Measurements from ENCODE around the gene ISG15. TPM values are rescaled to one million over a fixed set of nuclear protein-coding genes. Genes with fewer than 3 reads are reported as not detected.

Gene ISG15
- total and polyA plus RNA-seq, 9 of the 15 experiments (the other 6 are each of a cell fraction or from before 2014, with no cell fraction given): 0.40 to 58.3 (median 12.2) TPM

DNA sequence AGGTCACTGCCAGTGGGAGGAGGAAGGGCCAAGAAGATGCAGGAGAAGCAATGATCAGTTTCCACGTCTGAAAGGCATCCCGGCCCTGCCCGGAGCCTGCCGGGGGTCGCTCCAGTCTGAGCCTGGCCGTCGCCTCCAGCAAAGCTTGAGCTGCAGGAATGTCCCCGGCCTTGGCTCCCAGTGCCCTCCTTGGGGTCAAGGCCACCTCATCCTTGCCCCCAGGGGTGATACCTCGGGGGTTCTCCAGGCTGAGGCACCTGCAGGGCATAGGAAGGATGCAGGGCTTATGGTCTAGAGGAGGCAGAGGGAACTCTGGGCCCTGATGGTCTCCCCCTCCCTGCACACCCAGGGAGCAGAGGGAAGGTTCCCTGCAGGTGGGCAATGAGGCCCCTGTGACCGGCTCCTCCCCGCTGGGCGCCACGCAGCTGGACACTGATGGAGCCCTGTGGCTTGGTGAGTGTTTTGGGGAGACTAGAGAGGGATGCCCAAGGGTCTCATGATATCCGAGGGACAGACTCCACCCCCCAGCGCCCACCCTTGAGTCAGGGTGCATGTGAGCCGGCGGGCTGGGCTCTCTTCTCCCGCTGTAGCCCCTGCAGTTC, 40.9 kb downstream of the ISG15 start (continued):
- TF ChIP-seq, protein P1, sequence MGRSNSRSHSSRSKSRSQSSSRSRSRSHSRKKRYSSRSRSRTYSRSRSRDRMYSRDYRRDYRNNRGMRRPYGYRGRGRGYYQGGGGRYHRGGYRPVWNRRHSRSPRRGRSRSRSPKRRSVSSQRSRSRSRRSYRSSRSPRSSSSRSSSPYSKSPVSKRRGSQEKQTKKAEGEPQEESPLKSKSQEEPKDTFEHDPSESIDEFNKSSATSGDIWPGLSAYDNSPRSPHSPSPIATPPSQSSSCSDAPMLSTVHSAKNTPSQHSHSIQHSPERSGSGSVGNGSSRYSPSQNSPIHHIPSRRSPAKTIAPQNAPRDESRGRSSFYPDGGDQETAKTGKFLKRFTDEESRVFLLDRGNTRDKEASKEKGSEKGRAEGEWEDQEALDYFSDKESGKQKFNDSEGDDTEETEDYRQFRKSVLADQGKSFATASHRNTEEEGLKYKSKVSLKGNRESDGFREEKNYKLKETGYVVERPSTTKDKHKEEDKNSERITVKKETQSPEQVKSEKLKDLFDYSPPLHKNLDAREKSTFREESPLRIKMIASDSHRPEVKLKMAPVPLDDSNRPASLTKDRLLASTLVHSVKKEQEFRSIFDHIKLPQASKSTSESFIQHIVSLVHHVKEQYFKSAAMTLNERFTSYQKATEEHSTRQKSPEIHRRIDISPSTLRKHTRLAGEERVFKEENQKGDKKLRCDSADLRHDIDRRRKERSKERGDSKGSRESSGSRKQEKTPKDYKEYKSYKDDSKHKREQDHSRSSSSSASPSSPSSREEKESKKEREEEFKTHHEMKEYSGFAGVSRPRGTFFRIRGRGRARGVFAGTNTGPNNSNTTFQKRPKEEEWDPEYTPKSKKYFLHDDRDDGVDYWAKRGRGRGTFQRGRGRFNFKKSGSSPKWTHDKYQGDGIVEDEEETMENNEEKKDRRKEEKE (IDR thresholded peaks at IDR 0.05; ENCODE audit: borderline replicate concordance in 1 of 2, control insufficient read depth in 1 of 2, low read depth in 2 of 2, low read length in 1 of 2): no peak

DNA sequence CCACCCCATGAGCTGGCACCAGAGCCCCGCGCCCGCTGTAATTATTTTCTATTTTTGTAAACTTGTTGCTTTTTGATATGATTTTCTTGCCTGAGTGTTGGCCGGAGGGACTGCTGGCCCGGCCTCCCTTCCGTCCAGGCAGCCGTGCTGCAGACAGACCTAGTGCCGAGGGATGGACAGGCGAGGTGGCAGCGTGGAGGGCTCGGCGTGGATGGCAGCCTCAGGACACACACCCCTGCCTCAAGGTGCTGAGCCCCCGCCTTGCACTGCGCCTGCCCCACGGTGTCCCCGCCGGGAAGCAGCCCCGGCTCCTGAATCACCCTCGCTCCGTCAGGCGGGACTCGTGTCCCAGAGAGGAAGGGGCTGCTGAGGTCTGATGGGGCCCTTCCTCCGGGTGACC, 41.7 kb downstream of the ISG15 start:
- H3K4me1 ChIP-seq (replicated peaks in 1 of 2; ENCODE audit: control insufficient read depth in 2 of 2, insufficient read depth in 2 of 2, low read length in 2 of 2): peaks cover 17 to 60% of the 10 kb centered on the region in 2 experiments
- no peaks in the 10 kb centered on the region for H3K9me3 ChIP-seq (replicated peaks; ENCODE audit: control insufficient read depth, insufficient read depth, low read depth, low read length)
- DNase-seq (ENCODE audit: extremely low read depth in 1 of 4, low spot score in 3 of 4) (no peak), ATAC-seq (no peak), FAIRE-seq (no peak)
- TSS peak; percentile 53 for BruUV-seq (replicated peaks)
- H4K20me1 ChIP-seq (replicated peaks; ENCODE audit: control insufficient read depth, insufficient read depth, low read length): no peaks in the 10 kb centered on the region
- 92% methylated on average over 23 of the region's 23 CpGs for WGBS (ENCODE audit: insufficient coverage, low coverage, missing lambda C conversion rate)
- intact Hi-C loops (cut with micrococcal nuclease): no loop called here
- H3K27me3 ChIP-seq (ENCODE audit: control insufficient read depth in 2 of 2, insufficient read depth in 2 of 2, low read length in 2 of 2): no peaks in the 10 kb centered on the region
- no peak overlapping the region; a peak in 1 of 4 replicates for H3K9ac ChIP-seq (ENCODE audit: insufficient read depth in 1 of 2, low read depth in 2 of 2, low read length in 2 of 2)
- H3K9me1 ChIP-seq (ENCODE audit: control insufficient read depth, insufficient read depth, low read length): no peaks in the 10 kb centered on the region
- H2AFZ ChIP-seq (ENCODE audit: low read depth, low read length): no peak overlapping the region
- H3K27ac ChIP-seq (ENCODE audit: extremely low read depth, low read depth, low read length): no peak overlapping the region
- POLR2A ChIA-PET: interaction anchor here (0.8 kb wide), 1 partner anchor 58 kb away, joined by 3 read pairs; no protein-coding TSS in a partner anchor
- in situ Hi-C loops (cut with MboI): no loop called here
- H3K4me2 ChIP-seq (ENCODE audit: insufficient read depth, low read length): no peak overlapping the region
- H3K79me2 ChIP-seq (ENCODE audit: control insufficient read depth, insufficient read depth, low read length): no peaks in the 10 kb centered on the region
- CTCF ChIA-PET (ENCODE audit: low intra/inter-chr PET ratio): no interaction called here
- H3K4me3 ChIP-seq: no peak overlapping the region
- H3K36me3 ChIP-seq (ENCODE audit: control insufficient read depth, insufficient read depth, low read length): peaks cover 54% of the 10 kb centered on the region
- no peak for TF ChIP-seq ZNF75A (CRISPR knock-in tag; IDR thresholded peaks at IDR 0.05)
- no peak for TF ChIP-seq ZNF780A (CRISPR knock-in tag; IDR thresholded peaks at IDR 0.05)
- TF ChIP-seq, protein P2, sequence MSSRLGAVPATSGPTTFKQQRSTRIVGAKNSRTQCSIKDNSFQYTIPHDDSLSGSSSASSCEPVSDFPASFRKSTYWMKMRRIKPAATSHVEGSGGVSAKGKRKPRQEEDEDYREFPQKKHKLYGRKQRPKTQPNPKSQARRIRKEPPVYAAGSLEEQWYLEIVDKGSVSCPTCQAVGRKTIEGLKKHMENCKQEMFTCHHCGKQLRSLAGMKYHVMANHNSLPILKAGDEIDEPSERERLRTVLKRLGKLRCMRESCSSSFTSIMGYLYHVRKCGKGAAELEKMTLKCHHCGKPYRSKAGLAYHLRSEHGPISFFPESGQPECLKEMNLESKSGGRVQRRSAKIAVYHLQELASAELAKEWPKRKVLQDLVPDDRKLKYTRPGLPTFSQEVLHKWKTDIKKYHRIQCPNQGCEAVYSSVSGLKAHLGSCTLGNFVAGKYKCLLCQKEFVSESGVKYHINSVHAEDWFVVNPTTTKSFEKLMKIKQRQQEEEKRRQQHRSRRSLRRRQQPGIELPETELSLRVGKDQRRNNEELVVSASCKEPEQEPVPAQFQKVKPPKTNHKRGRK (tag; IDR thresholded peaks at IDR 0.05): no peak
- TF ChIP-seq SOX6 (IDR thresholded peaks at IDR 0.05): no peak
- no peak for TF ChIP-seq HDAC1 (IDR thresholded peaks at IDR 0.05)
- TF ChIP-seq ZNF324 (CRISPR knock-in tag; IDR thresholded peaks at IDR 0.05): no peak
- TF ChIP-seq, protein P3, sequence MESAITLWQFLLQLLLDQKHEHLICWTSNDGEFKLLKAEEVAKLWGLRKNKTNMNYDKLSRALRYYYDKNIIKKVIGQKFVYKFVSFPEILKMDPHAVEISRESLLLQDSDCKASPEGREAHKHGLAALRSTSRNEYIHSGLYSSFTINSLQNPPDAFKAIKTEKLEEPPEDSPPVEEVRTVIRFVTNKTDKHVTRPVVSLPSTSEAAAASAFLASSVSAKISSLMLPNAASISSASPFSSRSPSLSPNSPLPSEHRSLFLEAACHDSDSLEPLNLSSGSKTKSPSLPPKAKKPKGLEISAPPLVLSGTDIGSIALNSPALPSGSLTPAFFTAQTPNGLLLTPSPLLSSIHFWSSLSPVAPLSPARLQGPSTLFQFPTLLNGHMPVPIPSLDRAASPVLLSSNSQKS (CRISPR knock-in tag; IDR thresholded peaks at IDR 0.05): no peak
- TF ChIP-seq, protein P4, sequence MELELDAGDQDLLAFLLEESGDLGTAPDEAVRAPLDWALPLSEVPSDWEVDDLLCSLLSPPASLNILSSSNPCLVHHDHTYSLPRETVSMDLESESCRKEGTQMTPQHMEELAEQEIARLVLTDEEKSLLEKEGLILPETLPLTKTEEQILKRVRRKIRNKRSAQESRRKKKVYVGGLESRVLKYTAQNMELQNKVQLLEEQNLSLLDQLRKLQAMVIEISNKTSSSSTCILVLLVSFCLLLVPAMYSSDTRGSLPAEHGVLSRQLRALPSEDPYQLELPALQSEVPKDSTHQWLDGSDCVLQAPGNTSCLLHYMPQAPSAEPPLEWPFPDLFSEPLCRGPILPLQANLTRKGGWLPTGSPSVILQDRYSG (tag; conservative IDR thresholded peaks at IDR 0.05; ENCODE audit: low read depth): no peak
- TF ChIP-seq RHOXF2B (CRISPR knock-in tag; conservative IDR thresholded peaks at IDR 0.05): no peak
- TF ChIP-seq CC2D1A (IDR thresholded peaks at IDR 0.05): no peak
